Neuronal stem cell (in vitro differentiated cells): ENCODE measurements around the gene TSHZ1.

Experiments
- DNase-seq: peaks from one replicate; pipeline ENCODE4 v3.0.0-alpha.2; 2013; ENCODE audit warnings: low spot score
- H2AFZ ChIP-seq: one replicate; pipeline ENCODE4 v1.6.1; 2013; ENCODE audit warnings: mild to moderate bottlenecking, low read length, inconsistent platforms
- H2AK5ac ChIP-seq: 2 replicates; pipeline ENCODE4 v1.6.1; 2013; ENCODE audit warnings: low read depth, mild to moderate bottlenecking, inconsistent platforms, low read length, moderate library complexity, mixed read lengths
- H2BK120ac ChIP-seq: 2 replicates; pipeline ENCODE4 v1.6.1; 2013; ENCODE audit warnings: low read depth, mild to moderate bottlenecking, inconsistent platforms, low read length, moderate library complexity, mixed read lengths
- H2BK12ac ChIP-seq: one replicate; pipeline ENCODE4 v1.6.1; 2013; ENCODE audit warnings: low read length, inconsistent platforms
- H2BK15ac ChIP-seq: 2 replicates; pipeline ENCODE4 v1.6.1; 2013; ENCODE audit warnings: mild to moderate bottlenecking, low read length, inconsistent platforms, mixed read lengths
- H2BK5ac ChIP-seq: one replicate; pipeline ENCODE4 v1.6.1; 2013; ENCODE audit warnings: inconsistent platforms, mild to moderate bottlenecking, low read length, moderate library complexity
- H3K14ac ChIP-seq: one replicate; pipeline ENCODE4 v1.6.1; 2013; ENCODE audit warnings: low read length, inconsistent platforms
- H3K18ac ChIP-seq: 2 replicates; pipeline ENCODE4 v1.6.1; 2013; ENCODE audit warnings: low read length, inconsistent platforms
- H3K23ac ChIP-seq: 2 replicates; pipeline ENCODE4 v1.6.1; 2013; ENCODE audit warnings: low read depth, mild to moderate bottlenecking, mixed read lengths, low read length, inconsistent platforms; ENCODE audit not compliant: poor library complexity
- H3K27ac ChIP-seq: replicated peaks from 3 replicates; pipeline ENCODE4 v1.5.1; 2013; ENCODE audit warnings: low read length, inconsistent platforms
- H3K27me3 ChIP-seq, 3 experiments: 2 replicates each; pipeline ENCODE4 v1.6.1; 2013; ENCODE audit warnings: low read length in 3 of 3, mild to moderate bottlenecking in 2 of 3, inconsistent platforms in 1 of 3, low read depth in 1 of 3, mixed read lengths in 1 of 3, moderate library complexity in 1 of 3; ENCODE audit not compliant: control insufficient read depth in 3 of 3, insufficient read depth in 3 of 3
- H3K36me3 ChIP-seq, 2 donors: replicated peaks in 1 of 2; 2 replicates each; pipeline ENCODE4 v1.6.1; 2013; ENCODE audit warnings: low read length in 2 of 2; ENCODE audit not compliant: control insufficient read depth in 2 of 2, insufficient read depth in 2 of 2
- H3K4ac ChIP-seq: 2 replicates; pipeline ENCODE4 v1.6.1; 2013; ENCODE audit warnings: inconsistent platforms, mild to moderate bottlenecking, low read length, moderate library complexity
- H3K4me1 ChIP-seq, 2 donors: 1 replicate in 1 of 2; 2 replicates in 1 of 2; pipeline ENCODE4 v1.6.1; 2013; ENCODE audit warnings: low read length in 2 of 2, low read depth in 1 of 2; ENCODE audit not compliant: control insufficient read depth in 2 of 2, insufficient read depth in 1 of 2
- H3K4me2 ChIP-seq: one replicate; pipeline ENCODE4 v1.6.1; 2013; ENCODE audit warnings: mild to moderate bottlenecking, low read length, inconsistent platforms; ENCODE audit not compliant: insufficient read depth, poor library complexity, severe bottlenecking
- H3K4me3 ChIP-seq, 2 donors: 2 replicates each; pipeline ENCODE4 v1.5.1; 2013; ENCODE audit warnings: low read length in 2 of 2, mild to moderate bottlenecking in 2 of 2, inconsistent platforms in 1 of 2, moderate library complexity in 1 of 2
- H3K79me1 ChIP-seq: one replicate; pipeline ENCODE4 v1.6.1; 2013; ENCODE audit warnings: low read depth, mild to moderate bottlenecking, inconsistent platforms, low read length, moderate library complexity
- H3K9ac ChIP-seq: one replicate; pipeline ENCODE4 v1.6.1; 2013; ENCODE audit warnings: mild to moderate bottlenecking, low read depth, low read length, inconsistent platforms; ENCODE audit not compliant: poor library complexity
- H3K9me3 ChIP-seq, 2 donors: replicated peaks in 1 of 2; 2 replicates each; pipeline versions ENCODE3 to v1.6.1; 2013; ENCODE audit warnings: low read length in 2 of 2, mild to moderate bottlenecking in 2 of 2, inconsistent platforms in 1 of 2, low read depth in 1 of 2, mixed read lengths in 1 of 2, moderate library complexity in 1 of 2; ENCODE audit not compliant: control insufficient read depth in 2 of 2, insufficient read depth in 1 of 2
- H4K8ac ChIP-seq: one replicate; pipeline ENCODE4 v1.6.1; 2013; ENCODE audit warnings: low read depth, mild to moderate bottlenecking, inconsistent platforms, low read length, moderate library complexity
- H4K91ac ChIP-seq: one replicate; pipeline ENCODE4 v1.6.1; 2013; ENCODE audit warnings: low read length, low read depth, mild to moderate bottlenecking, inconsistent platforms; ENCODE audit not compliant: poor library complexity
- WGBS, 2 donors: extraction: QIAGEN DNeasy Blood & Tissue Kit; methylation state at CpG; one replicate each; pipeline ENCODE4 v1.1.7; 2013; ENCODE audit warnings: missing lambda C conversion rate in 2 of 2, mixed read lengths in 1 of 2; ENCODE audit not compliant: insufficient read length in 2 of 2, insufficient replicate concordance in 1 of 2; ENCODE audit errors: extremely low coverage in 2 of 2; 5-methylcytosine and 5-hydroxymethylcytosine counted together

The TSHZ1 gene

DNA sequence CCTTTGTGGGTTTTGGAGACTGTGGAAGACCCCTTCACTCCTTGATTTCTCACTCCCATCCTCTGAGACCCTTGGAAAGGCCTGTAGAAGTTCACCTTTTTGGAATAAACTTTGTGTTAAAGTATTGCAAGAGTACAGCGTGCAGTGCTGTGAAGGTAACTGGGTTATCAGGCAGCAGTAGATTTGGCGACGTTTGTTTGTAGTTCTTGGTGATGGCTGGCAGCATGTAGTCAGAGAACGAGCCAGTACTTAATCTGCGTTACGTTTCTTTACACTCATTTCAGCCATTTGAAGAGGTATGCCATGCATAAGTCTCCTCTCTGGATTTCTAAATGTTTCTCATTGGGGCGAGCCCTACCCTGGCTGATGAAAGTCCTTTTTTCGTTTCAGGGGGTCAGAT lies 64.6 kb downstream of the TSHZ1 start:
- Histone ChIP-seq H3K23ac (no peak overlapping the region), H3K4me3 (no peak overlapping the region), H3K18ac (no peak overlapping the region), H3K27ac (no peak overlapping the region), H3K4me2 (no peak overlapping the region), H3K9ac (no peak overlapping the region), H3K27me3 (no peaks in the 10 kb centered on the region), H3K36me3 (no peaks in the 10 kb centered on the region), H3K9me3 (no peaks in the 10 kb centered on the region), H2BK15ac (no peak overlapping the region), H3K4ac (no peak overlapping the region), H2AFZ (no peak overlapping the region), H3K14ac (no peak overlapping the region), H2BK5ac (no peak overlapping the region), H2BK12ac (no peak overlapping the region), H3K4me1 (peaks cover 0 to 3% of the 10 kb centered on the region in 2 donors), H2AK5ac (no peak overlapping the region), H4K91ac (no peak overlapping the region), H4K8ac (no peak overlapping the region), H3K79me1 (no peaks in the 10 kb centered on the region), H2BK120ac (no peak overlapping the region)
- no CpG with 5 or more reads among the region's 8 CpGs for WGBS, 2 donors
- no peak for DNase-seq

DNA sequence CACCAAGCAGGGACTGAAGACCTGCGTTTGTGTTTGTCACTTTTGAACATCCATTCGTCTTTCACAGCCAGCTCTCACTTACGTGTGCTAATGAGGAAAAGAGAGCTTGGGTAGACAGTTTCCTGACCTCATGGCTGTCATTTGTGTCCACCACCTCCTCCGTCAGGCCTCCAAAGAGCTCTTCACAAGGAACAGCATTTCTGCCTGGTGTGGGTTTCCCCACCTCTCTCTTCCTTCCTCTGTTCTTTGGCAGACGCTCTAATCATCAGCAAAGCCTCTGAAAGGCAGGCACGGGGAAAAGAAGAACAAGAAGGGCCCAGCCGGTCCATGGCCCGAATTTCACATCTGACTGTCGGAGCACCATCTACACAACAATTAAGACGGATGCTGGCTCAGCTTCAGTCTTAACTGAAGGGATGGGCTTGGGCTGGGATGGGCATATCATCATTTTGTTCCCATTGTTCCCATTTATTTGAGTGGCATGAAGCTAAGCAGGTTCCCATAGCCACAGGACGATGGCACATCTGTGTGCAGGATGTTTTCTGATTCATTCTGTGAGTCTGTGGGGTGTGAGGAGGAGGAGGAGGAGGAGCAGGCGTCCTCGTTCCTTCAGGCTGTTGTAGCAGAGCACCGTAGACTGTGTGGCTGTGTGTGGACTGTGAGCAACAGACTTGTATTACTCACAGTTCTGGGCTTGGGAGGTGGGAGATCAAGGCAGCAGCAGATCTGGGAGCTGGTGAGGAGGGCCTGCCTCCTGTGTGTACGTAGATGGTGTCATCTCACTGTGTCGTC lies 66.4 kb downstream of the TSHZ1 start:
- Histone ChIP-seq H2BK5ac (no peak overlapping the region), H2BK120ac (no peak overlapping the region), H3K9me3 (no peaks in the 10 kb centered on the region), H2AFZ (no peak overlapping the region), H3K23ac (no peak overlapping the region), H3K4me1 (peaks cover 0 to 3% of the 10 kb centered on the region in 2 donors), H2AK5ac (no peak overlapping the region), H3K79me1 (no peaks in the 10 kb centered on the region), H3K4me2 (no peak overlapping the region), H3K27ac (no peak overlapping the region), H3K9ac (no peak overlapping the region), H3K27me3 (no peaks in the 10 kb centered on the region), H4K91ac (no peak overlapping the region), H3K14ac (no peak overlapping the region), H4K8ac (peak overlapping the region; percentile 29), H3K36me3 (no peaks in the 10 kb centered on the region), H3K18ac (no peak overlapping the region), H3K4ac (no peak overlapping the region), H2BK12ac (no peak overlapping the region), H2BK15ac (no peak overlapping the region), H3K4me3 (no peak overlapping the region)
- no peak for DNase-seq
- no CpG with 5 or more reads among the region's 16 CpGs for WGBS, 2 donors

DNA sequence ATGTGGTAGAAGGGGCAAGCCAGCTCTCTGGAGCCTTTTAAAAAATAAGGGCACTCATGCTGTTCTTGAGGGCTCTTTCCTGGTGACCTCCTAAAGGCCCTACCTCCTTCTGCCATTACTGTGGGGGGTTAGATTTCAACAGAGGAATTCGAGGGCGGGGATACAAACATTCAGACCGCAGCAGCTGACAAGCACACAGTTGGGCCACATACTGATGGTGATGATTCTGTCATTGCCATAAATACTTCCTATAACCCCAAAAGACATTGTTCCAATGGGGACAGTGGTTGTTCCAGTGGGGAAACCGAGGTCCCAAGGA lies 67.0 kb downstream of the TSHZ1 start:
- Histone ChIP-seq H3K4me2 (no peak overlapping the region), H2BK12ac (no peak overlapping the region), H2BK5ac (no peak overlapping the region), H3K14ac (no peak overlapping the region), H3K18ac (peak overlapping the region; percentile 27), H3K23ac (no peak overlapping the region), H3K4me1 (peaks cover 0 to 3% of the 10 kb centered on the region in 2 donors), H2BK15ac (no peak overlapping the region), H3K27me3 (no peaks in the 10 kb centered on the region), H3K36me3 (no peaks in the 10 kb centered on the region), H2BK120ac (no peak overlapping the region), H3K4me3 (no peak overlapping the region), H3K4ac (no peak overlapping the region), H4K91ac (no peak overlapping the region), H3K9ac (no peak overlapping the region), H2AK5ac (no peak overlapping the region), H3K27ac (no peak overlapping the region), H3K79me1 (no peaks in the 10 kb centered on the region), H4K8ac (no peak overlapping the region), H3K9me3 (no peaks in the 10 kb centered on the region), H2AFZ (no peak overlapping the region)
- no peak for DNase-seq
- WGBS, 2 donors, result no CpG with 5 or more reads among the region's 4 CpGs

DNA sequence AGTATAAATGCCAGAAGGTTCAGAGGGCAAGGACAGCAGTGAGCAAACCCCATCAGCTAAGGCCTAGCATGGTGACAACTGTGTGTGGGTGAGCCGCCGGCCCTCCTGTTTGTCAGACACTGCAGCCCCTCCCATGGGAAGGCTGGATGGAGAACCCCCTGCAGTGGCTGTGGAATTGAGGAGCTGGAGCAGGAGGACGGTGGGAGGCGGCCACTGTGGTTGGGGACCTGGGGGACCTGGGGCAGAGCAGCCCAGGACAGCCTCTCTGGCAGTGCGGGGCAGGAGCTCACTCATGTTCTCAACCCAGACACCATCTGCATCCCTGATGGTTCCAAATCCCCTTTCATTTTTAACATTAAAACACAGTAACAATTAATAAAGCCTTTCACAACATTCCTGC lies 68.8 kb downstream of the TSHZ1 start:
- Histone ChIP-seq H3K27ac (no peak overlapping the region), H4K8ac (no peak overlapping the region), H3K4me1 (peaks cover 0 to 3% of the 10 kb centered on the region in 2 donors), H2BK12ac (no peak overlapping the region), H2BK15ac (no peak overlapping the region), H3K36me3 (no peaks in the 10 kb centered on the region), H3K79me1 (no peaks in the 10 kb centered on the region), H3K23ac (no peak overlapping the region), H3K14ac (no peak overlapping the region), H2BK5ac (no peak overlapping the region), H3K18ac (no peak overlapping the region), H2AFZ (no peak overlapping the region), H4K91ac (no peak overlapping the region), H2AK5ac (no peak overlapping the region), H2BK120ac (no peak overlapping the region), H3K4me2 (no peak overlapping the region), H3K4me3 (no peak overlapping the region), H3K9me3 (peaks cover 0 to under 1% of the 10 kb centered on the region in 2 donors), H3K9ac (no peak overlapping the region), H3K27me3 (no peaks in the 10 kb centered on the region), H3K4ac (no peak overlapping the region)
- DNase-seq, result no peak
- no CpG with 5 or more reads among the region's 5 CpGs for WGBS, 2 donors
